HG02840 (cell line): ENCODE data around the gene KRTAP20-3.

Source experiments
- ATAC-seq: cut with Tn5 transposase; IDR thresholded peaks from one replicate; pipeline ENCODE4 v1.9.1; 2021; ENCODE audit warnings: mild to moderate bottlenecking, moderate library complexity, moderate number of reproducible peaks; ENCODE audit not compliant: unreplicated experiment, low FRiP score

KRTAP20-3 gene

DNA sequence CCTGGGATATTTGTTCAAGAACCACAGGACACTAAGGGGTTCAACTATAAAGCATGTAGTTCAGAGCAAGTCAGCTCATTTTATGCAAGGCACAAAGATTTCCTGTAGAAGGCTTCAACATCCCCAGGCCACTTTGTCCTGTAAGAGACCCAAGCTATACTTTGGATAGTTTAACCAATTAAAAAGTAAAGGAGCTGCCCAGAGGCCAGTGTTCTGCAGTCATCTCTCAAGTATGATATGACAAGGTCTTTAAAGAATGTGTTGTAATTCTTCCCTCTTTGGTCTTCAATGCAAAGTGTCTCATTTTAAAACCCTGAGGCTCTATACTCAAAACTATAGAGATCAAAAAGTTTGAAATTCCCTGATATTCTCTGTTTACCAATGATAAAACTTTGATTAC lies 34.1 kb downstream of the KRTAP20-3 start:
- no peak for ATAC-seq

DNA sequence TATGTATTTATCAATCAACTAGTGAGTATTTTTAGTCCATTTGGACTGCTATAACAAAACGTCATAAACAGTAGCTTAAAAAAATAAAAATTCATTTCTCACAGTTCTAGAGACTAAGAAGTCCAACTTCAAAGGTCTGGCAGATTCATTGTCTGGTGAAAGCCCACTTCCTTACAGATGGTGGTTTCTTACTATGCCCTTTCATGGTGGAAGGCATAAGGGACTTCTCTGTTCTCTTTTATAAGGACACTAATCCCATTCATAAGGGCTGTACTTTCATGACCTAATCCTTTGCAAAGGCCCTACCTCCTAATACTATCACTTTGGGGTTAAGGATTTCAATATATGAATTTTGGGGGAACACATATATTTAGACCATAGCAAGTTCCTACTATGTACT lies 37.9 kb downstream of the KRTAP20-3 start:
- ATAC-seq = no peak

DNA sequence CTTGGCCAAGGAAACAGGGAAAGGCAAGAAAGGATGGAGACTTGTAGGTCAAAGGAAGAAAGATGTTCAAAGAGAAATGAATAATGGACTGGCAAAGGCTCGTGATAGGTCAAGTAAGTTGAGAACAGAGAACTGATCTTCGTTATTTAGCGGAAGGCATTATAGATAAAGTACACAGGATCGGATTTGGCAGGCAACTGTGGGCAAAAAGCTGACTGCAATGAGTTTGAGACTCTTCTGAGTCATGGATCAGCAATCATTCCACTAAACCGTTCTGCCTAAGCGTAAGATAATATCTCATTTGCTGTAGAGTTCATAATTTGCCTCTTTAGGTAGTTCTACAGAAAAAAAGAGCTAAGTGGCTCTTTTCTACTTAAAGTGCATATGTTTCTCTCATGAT lies 41.8 kb downstream of the KRTAP20-3 start:
- no peak for ATAC-seq

DNA sequence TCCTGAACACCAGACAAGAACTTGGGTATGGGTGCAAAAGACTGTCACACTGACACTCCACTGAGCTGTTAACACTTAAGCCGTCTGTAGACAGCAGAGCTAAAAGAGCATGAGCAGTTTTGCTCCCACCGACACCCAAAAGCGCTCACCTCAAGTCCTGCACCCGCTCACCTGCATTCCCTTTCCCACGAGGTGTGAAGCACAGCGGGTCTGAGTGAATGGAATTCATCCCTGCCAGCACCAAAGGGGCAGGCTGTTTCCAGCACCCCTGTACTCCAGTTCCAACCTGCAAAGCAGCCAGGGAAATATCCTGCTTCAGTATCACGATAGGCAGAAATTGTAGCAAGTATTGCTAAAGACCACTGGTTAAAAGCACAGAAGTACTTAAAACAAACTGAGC lies 47.2 kb downstream of the KRTAP20-3 start:
- no peak for ATAC-seq
